Esophagus squamous epithelium (tissue), 5 donors: Measurements from ENCODE around the gene C1orf167. TPM values are rescaled to one million over a fixed set of nuclear protein-coding genes. Genes with fewer than 3 reads are reported as not detected.
A peak's percentile ranks its signal among the peaks of the same experiment; 100 is the strongest.

Experiments used
- DNase-seq: peaks from one replicate; lab custom pipeline; 2025; lab: John Stamatoyannopoulos, UW
- H3K27ac ChIP-seq, 4 donors: fragments of 200-600 bp; sonication (generic); one replicate each; pipeline ENCODE4 v1.5.1; 2016 to 2019; ENCODE audit warnings: mild to moderate bottlenecking in 1 of 4
- H3K27me3 ChIP-seq, 4 donors: fragments of 200-600 bp; sonication (generic); 1 replicate in 3 of 4; 2 replicates in 1 of 4; pipeline versions ENCODE4 v1.5.1 to v1.6.0; 2017 to 2021; ENCODE audit warnings: antibody characterized with exemption in 1 of 4
- H3K36me3 ChIP-seq, 3 donors: fragments of 200-600 bp; sonication (generic); one replicate each; pipeline ENCODE4 v1.5.1; 2016 to 2019
- H3K4me1 ChIP-seq, 3 donors: fragments of 200-600 bp; sonication (generic); one replicate each; pipeline ENCODE4 v1.5.1; 2017 to 2019
- H3K4me3 ChIP-seq, 4 donors: fragments of 200-600 bp; sonication (generic); 1 replicate in 3 of 4; 2 replicates in 1 of 4; pipeline ENCODE4 v1.5.1; 2016 to 2019; ENCODE audit warnings: mild to moderate bottlenecking in 2 of 4, moderate library complexity in 1 of 4
- H3K9me3 ChIP-seq, 3 donors: fragments of 200-600 bp; sonication (generic); one replicate each; pipeline ENCODE4 v1.5.1; 2016 to 2019
- CTCF ChIP-seq, 6 experiments: fragments of 450-650 bp in 4 of 6; fragments of 200-600 bp in 2 of 6; sonication (generic) in 2 of 6; IDR thresholded peaks; one replicate each; pipeline ENCODE4 v1.5.1; 2016 to 2019; ENCODE audit warnings: antibody characterized with exemption in 6 of 6, mild to moderate bottlenecking in 4 of 6, moderate library complexity in 4 of 6
- POLR2A ChIP-seq, 4 donors: fragments of 450-650 bp; IDR thresholded peaks; one replicate each; pipeline ENCODE4 v1.6.1; 2017; ENCODE audit warnings: antibody characterized with exemption in 4 of 4, mild to moderate bottlenecking in 4 of 4, moderate library complexity in 3 of 4
- WGBS, 2 donors: methylation state at CpG; one replicate each; pipeline ENCODE4 v1.1.5; 2018; 5-methylcytosine and 5-hydroxymethylcytosine counted together
- intact Hi-C: fragments of 100-400 bp; cut with DNase I; formaldehyde crosslinking; loops from one replicate; pipeline ENCODE4 v1.15.0; 2022
- total RNA-seq, 4 donors: library from RNA; depleted of rRNA; stranded (reverse); fragments of >200 nt; gene quantifications; one replicate each; pipeline ENCODE4 v1.1.0, GENCODE V29; 2016
- donor health status: DM: yes; HTN: yes; CAD: no.

The C1orf167 gene
- total RNA-seq, 4 donors from 2014 or later: 0.31 to 2.6 (median 0.76) TPM; not detected in 1

- peaks cover 0 to 14% (median 9%) of the 10 kb centered on the region in 3 donors for H3K36me3 ChIP-seq
- H3K27me3 ChIP-seq: no peaks in the 10 kb centered on the region
- H3K9me3 ChIP-seq: no peaks in the 10 kb centered on the region
- H3K4me3 ChIP-seq: peak overlapping the region in 1 of 4 donors; percentile 40
- intact Hi-C loops: no loop called here
- TF ChIP-seq CTCF (IDR thresholded peaks at IDR 0.05) (peak in 1 of 6 experiments; percentile 4), POLR2A (IDR thresholded peaks at IDR 0.05) (no peak)
- H3K4me1 ChIP-seq: peaks cover 57 to 85% (median 78%) of the 10 kb centered on the region in 3 donors
- WGBS, 2 donors: 62% methylated on average over 8 of the region's 14 CpGs; no CpG with 5 or more reads in 1 of the 2 donors
- peak overlapping the region; percentile 86 to 96 (median 90) for H3K27ac ChIP-seq
- no peak for DNase-seq
Observed at GRCh38 chr1:11787804-11788436, 25.9 kb downstream of the C1orf167 start.

GRCh38 chr1:11788549-11789053, 26.6 kb downstream of the C1orf167 start:
- peak overlapping the region; percentile 86 to 96 (median 90) for H3K27ac ChIP-seq
- intact Hi-C loops: no loop called here
- TF ChIP-seq POLR2A (IDR thresholded peaks at IDR 0.05) (no peak), CTCF (IDR thresholded peaks at IDR 0.05) (no peak)
- H3K36me3 ChIP-seq: peaks cover under 1 to 19% (median 10%) of the 10 kb centered on the region in 3 donors
- H3K9me3 ChIP-seq: no peaks in the 10 kb centered on the region
- no peaks in the 10 kb centered on the region for H3K27me3 ChIP-seq
- DNase-seq: no peak
- peaks cover 57 to 85% (median 78%) of the 10 kb centered on the region in 3 donors for H3K4me1 ChIP-seq
- 84% methylated on average over 8 of the region's 14 CpGs; no CpG with 5 or more reads in 1 of the 2 donors for WGBS, 2 donors
- H3K4me3 ChIP-seq: no peak overlapping the region

- peaks cover 8 to 27% (median 18%) of the 10 kb centered on the region in 3 donors for H3K36me3 ChIP-seq
Observed at GRCh38 chr1:11789126-11790067, 27.4 kb downstream of the C1orf167 start.

GRCh38 chr1:11790101-11790879, 28.3 kb downstream of the C1orf167 start:
- peaks cover 49 to 73% (median 66%) of the 10 kb centered on the region in 3 donors for H3K4me1 ChIP-seq
- no peaks in the 10 kb centered on the region for H3K27me3 ChIP-seq
- peak overlapping the region; percentile 86 to 96 (median 90) for H3K27ac ChIP-seq
- H3K36me3 ChIP-seq: peaks cover 17 to 36% (median 27%) of the 10 kb centered on the region in 3 donors
- no peak for DNase-seq
- peak overlapping the region in 1 of 4 donors; percentile 9 for H3K4me3 ChIP-seq
- H3K9me3 ChIP-seq: no peaks in the 10 kb centered on the region
- TF ChIP-seq CTCF (IDR thresholded peaks at IDR 0.05) (no peak), POLR2A (IDR thresholded peaks at IDR 0.05) (peak in 1 of 4 donors; percentile 11)
- intact Hi-C loops: no loop called here
- 74 to 84% methylated on average over 12 to 13 of the region's 20 CpGs for WGBS, 2 donors

More at GRCh38 chr1:11789126-11790067, 27.4 kb downstream of the C1orf167 start:
- 49 to 54% methylated on average over 8 to 9 of the region's 13 CpGs for WGBS, 2 donors
- H3K4me1 ChIP-seq: peaks cover 57 to 82% (median 75%) of the 10 kb centered on the region in 3 donors
- no peaks in the 10 kb centered on the region for H3K27me3 ChIP-seq
- TF ChIP-seq POLR2A (IDR thresholded peaks at IDR 0.05) (no peak), CTCF (IDR thresholded peaks at IDR 0.05) (no peak)
- DNase-seq: no peak
- no peaks in the 10 kb centered on the region for H3K9me3 ChIP-seq
- H3K4me3 ChIP-seq: no peak overlapping the region
- intact Hi-C loops: no loop called here
- peak overlapping the region; percentile 86 to 96 (median 90) for H3K27ac ChIP-seq
